ENCODE data around the gene TSPAN31.

TSPAN31 gene

DNA sequence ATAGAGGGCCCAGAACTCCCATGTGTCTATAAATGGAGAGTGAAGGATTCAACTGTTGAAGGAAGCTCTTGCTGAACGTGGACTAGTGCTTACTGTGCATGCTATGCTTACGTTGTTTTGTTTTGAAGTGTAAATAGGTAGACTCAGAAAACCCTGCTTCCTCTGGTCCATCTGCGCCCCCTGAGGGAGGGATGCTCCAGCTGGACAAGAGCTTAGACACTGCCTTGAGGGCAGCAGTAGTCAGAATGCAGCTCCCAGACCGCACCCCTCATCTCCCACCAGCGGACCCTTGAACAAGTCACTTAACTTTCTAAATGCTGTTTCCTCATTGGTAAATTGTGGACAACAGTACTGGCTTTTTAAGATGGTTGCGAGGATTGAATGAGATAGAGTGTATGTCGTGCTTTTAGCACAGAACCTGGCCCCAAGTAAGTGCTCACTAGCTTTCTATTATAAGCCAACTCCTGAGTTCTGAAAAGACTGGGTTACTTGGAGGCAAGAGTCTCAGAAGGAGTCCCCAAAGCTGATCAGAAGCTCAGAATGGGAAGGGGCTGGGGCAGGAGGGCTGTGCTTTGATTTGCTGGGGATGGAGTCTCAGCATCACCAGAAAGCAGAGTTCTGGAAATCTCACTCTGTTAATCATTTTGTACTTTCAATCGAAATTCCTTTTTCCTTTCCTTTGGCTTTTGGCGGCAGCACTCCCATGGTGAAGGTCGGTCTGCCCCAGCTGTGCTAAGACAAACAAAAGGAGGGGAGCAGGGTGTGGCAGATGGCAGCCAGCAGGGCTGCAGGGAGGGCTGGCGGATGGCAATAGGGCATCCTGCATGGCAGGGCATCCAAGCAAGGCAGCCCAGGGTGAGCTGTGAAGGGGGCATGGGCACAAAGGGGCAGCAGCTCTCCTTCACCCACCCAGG, 21.9 kb upstream of the TSPAN31 start:
- DNase-seq: no peak

DNA sequence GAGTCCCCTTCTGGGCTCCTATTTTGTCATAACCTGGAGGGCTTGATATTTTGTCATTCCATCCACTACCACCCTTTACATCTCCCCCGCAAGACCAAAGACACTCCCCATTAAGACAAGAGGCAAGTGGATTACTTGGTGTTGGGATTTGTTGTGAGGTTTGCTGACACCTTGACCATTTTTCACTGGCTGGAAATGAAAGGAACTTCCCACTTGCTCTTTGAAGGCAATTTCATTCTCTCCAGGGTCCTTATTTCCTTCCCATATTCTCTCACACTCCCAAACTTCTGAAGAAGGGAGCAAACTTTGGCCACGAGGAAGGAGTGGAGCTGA, 21.2 kb upstream of the TSPAN31 start:
- DNase-seq: no peak

DNA sequence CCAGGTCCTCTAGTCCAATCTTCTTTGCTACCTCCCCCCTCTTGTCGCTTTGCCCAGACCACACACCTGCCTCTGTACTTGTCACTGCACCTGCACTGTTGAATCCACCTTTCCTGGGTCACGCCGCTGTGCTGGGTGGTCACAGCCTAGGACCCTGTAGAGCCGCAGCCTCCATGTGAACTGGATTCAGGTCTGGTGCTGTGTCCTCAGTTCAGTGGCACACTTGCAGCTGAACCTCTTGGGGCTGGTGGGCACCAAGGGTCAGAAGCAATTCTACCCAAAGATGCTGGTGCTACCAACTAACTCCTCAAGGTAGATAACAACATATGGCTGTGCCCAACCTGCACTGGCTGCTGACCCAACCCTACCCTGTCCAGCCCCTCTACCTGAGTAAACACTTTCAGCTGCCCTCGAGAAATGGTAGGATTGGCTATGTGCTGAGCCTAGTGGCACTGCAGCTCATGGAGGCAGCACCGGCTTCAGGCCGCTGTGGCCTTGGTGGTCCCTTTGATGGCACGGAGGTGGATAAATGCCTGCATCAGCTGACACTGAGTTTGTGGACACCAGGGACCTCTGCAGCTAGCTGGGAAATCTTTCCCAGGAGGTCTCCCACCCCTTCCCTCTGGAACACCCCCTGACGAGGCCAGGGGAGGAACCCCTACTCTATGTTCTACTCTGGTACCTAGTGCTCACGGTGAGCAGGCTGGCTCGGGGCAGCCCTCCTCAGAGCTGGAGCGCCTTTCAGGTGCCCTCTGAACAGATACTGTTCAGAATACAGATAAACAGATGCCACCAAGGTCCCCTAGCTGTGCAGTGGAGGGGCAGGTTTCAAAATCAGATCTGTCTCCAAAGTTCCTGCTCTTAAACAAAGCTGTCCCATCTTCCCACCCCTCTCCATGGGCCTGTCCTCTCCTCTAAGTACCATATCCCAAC, 20.6 kb upstream of the TSPAN31 start:
- no peak for DNase-seq

DNA sequence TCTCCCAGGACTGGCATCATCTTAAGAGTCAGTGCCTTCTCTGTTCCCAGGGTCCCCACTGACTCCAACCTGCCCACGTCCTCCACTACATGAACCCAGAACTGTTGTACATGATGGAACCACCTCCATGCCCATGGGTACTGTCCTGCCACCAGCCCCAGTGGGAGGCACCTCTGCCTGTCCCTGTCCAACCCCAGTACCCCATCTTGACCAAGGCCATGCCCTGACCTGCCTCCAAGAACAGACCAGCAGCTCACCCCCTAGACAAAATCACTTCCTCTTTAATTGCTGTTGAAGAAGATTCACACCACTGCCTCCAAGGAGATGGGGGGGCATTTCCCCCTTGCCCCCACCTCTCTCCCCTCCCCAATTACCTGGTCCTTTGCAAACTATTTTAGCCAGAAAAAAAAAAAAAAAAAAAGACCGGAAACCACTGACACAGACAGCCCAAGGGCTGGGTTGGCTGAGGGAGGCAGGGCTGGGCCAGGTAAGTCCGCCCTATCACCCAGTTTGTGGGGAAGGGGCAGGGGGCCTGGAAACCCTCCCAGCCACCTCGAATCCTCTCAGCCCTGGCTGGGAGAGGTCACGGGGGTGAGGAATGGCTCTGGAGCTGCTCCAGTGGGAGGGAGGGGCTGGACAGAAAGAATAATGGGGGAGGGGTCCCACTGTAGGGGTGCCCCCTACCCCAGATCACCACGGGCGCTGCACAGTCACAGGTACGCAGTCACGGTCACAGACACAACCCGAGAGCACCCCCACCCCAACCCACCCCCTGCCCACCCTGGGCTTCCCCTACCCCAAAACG, 19.7 kb upstream of the TSPAN31 start:
- no peak for DNase-seq

DNA sequence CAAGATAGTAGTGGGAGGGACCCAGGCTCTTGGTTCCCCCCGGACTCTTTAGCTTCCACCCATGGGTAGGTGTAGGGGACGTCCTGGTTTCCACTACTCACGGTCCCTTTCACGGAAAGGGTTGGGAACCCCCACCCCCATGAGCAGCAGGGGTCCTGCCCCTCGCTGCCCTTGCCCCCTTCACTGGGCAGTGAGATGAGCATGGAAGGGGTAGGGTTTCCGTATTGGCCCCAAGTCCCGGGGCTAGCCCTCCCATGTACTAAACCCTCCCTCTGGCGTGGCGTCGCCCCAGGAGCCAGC, 19.0 kb upstream of the TSPAN31 start:
- DNase-seq: no peak

DNA sequence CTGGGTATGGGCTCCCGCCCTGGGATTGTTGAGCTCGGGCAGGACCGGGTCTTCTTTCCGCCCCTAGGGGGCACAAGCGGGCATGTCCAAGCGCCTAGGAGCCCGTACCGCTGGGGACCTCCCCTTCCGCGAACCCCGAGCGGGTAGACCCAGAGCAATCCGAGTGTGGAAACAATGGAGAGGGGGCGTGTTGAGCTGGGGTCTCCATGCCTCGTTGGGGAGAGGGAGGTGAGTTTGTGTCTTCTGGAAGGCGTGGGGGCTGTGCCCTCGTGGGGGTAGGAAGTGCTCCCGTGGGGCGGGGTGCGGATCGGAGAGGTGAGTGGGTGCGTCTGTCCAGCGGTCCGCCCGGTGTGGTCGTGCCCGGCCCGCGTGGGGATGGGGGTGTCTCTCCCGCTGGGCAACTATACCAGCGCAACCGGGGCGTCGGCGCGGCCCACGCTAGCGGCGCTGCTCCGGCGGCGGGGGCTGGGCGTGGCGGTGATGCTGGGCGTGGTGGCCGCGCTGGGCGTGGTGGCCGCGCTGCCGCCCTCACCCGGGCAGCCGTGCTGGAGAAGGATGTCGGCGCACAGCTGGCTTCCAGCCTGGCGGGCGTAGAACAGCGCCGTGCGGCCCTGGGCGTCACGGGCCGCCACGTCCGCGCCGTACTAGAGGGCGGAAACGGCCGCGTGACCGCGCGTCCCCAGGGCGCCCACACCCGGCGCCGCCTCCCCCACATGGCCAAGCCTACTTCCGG, 18.5 kb upstream of the TSPAN31 start:
- peak; percentile 9 for DNase-seq

DNA sequence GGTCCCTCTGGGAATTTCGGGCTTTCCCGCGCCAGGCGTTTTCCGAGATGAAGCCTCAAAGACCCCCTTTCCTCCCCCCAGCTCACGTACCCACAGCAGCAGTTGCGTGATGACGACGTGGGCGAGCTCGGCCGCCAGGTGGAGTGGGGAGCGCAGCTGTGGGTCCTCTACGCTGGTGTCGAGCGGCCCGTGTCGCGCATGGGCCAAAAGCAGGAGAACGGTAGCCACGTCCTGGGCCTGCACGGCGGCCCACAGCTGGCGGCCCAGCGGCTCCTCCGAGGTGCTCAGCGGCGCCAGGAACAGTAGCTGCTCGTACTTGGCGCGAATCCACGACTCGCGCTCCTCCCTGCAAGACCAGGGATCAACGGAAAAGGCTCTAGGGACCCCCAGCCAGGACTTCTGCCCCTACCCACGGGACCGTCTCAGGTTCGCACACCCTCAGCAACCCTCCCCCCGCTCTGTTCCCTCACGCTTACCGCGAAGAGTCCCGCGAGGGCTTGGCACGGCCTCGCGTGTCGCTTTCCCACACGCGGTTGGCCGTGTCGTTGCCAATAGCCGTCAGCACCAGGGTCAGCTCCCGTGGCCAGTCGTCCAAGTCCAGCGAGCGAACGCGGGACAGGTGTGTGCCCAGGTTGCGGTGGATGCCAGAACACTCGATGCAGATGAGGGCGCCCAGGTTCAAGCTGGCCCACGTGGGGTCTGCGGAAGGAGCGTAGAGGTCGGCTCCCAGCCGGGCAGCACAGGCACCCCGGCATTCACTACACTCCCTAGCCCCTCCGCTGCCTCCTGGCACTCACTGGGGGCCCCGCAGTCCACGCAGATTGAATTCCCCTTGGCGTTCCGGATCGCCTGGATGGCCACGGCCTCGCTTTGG, 17.7 kb upstream of the TSPAN31 start:
- no peak for DNase-seq

DNA sequence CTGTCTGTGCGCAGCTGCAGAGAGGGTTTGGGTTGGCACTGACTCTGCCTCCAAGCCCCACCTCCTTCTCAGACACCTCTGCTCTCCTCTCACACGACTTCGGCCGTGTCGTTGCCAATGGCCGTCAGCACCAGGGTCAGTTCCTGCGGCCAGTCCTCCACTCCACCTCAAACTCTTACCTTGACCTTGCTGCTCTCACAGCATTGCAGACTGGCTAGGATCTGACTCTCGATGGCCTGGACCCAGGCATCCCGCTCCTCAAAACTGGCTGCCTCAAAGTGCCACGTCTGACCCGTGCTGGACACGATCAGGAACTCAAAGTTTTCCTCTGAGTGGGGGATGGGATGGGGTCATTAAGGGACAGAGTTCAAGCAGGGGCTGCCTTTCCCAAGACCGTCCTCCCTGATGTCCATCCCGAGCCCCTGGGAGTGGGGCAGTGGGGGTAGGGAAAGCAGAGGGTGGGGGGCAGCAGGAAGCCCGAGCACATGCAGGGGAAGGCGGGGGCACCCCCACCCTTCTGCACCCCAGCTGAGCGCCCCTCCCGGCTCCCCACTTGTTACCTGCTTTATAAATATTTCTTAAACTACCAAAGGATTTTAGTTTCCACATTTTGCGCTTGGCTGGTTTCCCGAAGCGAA, 17.0 kb upstream of the TSPAN31 start:
- DNase-seq: no peak

DNA sequence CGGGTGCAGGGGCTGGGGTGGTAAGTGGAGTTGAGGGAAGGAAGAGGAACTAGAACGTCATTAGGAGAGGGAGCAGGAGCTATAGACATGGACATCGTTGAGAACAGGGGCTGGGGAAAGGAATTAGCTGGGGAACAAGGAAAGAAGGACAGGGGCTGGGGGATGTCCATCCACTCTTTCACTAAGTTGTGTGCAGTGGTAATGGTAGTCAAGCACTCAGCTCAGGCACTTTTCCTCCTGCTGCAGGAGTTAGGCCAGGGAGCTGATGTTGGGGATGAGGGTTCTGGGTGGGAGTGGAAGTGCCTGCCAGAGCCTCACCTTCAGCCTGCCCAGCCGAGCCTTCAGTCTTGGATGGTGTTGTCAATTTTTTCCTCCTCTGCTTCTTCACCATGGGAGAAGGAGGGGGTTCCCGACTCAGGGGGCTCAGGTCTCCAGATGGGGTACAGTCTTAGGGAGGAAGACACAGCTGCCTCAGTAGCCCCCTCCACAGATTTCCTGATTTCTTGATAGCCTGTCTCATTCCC, 15.5 kb upstream of the TSPAN31 start:
- no peak for DNase-seq

DNA sequence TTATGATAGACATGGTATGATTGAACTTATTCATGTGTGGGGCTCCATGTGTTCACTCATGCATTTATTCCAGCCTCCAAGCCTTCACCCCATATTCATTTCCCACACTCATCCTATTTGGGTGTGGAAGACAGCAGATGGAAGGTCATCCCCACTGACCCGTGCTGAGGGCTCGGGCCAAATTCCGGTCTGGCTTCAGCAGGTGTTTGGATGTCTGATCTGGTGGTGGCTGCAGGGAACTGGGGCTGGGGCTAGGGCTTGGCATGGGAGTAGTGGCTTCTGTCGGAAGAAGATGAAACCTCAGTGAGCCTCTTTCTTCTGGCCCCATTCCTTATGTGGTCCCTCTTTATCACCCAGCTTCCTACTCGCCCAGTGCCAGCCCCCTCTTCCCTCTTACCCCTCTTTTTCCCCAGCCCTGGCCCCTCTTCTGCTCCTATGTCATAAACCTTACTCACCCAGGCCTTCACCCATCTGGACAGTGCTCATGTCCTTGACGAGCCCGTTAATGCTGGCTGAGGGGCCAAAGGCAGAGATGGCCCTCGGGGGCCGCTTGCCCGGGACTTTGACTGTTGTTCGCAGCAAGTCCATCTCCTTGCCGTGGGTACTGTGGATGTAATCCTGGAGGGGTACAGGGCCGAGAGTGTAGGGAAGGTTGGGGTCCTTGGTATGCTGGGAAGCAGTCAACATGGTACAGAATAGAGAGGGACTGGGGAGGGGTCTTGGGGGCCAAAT, 14.3 kb upstream of the TSPAN31 start:
- no peak for DNase-seq

DNA sequence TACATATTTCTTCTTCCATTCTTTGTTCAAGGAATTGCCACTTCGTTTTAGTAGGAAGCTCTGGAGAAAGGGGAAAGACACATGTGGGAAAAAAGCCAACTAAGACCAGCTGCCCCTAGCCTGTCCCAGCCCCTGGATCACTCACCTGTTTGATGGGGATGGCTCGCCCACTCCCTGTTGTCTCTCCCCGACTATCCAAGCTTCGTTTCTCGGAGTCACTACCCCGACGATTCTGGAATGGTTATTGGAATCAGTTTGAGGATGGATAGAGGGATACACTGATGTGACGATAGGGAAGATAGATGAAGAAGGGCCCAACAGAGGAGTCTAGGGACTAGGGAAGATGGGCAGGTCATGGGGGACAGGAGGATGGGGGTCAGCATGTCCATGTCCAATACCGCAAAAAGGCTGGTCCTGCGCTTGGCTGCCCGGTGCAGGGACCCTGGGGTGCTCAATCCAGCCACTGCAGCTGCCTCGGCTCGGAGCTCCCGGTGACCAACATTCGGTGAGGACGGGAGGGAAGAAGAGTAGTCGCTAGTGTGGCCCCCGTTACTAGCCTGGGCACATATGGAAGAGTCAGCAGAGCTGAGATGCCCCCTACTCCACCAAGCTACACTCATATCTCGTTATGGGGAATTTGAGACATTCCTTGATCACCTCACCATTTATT, 13.3 kb upstream of the TSPAN31 start:
- no peak for DNase-seq

DNA sequence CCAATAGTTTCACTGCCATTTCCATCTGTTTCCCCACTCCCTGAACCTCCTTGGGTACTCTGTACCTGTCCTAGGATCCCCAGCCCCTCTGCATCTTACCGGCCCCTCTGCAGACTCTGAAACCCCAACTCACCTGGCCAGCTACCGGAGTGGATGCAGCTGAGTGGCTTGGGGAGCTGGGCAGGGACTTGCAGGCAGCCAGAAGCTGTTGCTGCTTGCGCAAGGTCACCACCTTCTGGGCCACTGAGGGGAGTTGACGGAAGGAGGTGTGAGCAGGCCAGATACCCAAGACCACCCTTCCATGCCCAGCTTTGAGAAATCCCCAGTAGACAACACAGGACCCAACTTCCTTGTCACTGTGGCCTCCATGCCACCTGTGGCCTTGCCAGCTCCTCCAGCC, 12.6 kb upstream of the TSPAN31 start:
- no peak for DNase-seq

DNA sequence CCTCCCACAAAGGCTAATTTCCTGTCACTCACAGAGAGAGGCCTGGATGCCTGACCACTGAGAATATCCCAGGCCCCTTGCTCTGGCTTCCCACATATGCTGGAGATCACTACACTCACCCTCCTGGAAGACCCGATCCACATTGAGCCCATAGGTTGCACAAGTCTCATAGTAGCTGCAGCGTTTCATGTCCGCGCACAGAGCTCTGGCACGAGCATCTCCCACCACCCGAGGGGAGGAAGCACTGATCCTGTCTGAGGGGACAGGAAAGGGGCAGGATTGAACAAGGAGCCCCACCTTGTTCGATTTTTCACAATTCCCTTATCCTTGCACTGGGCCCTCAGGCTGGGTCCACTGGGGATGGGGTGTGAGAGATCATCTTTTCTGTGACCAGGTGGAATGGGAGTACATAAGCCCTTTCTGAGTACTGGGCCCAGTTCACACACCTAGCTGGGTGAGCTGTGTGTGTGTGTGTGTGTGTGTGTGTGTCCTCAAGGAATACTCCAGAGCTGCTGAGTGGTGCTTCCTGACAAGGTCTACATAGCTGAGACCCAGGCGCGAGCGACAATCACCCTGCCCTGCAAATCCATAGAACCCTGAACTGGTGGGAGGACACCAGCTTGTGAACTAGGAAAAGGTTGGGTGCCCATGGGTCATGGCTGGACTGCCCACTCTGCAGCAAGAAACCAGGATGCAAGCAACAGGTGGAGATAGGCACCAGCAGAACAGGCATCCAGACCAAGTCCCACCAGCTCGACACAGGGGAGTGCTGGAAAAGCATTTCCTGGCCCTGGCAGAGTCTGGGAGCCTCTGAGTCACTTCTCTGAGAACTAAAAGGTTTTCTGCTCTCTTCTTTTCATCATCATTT, 11.9 kb upstream of the TSPAN31 start:
- no peak for DNase-seq

DNA sequence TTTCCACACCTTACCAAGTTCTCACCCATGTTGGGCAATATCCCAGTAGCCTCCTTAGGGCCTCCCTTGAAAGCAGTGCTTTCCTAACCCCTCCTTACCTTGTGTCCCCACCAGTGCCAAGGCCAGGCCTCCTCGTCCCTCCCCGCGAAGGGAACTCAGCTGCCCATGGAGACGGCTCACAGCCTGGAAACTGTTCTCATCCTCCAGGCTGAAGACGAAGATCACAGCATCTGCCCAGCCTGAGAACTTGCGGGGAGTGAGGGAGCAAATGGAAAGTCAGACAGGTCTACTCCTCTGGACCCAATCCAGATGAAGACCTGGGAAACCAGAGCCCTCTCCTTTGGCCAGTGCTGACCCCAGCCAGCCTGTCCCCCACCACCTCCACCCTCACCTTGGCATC, 10.9 kb upstream of the TSPAN31 start:
- no peak for DNase-seq

DNA sequence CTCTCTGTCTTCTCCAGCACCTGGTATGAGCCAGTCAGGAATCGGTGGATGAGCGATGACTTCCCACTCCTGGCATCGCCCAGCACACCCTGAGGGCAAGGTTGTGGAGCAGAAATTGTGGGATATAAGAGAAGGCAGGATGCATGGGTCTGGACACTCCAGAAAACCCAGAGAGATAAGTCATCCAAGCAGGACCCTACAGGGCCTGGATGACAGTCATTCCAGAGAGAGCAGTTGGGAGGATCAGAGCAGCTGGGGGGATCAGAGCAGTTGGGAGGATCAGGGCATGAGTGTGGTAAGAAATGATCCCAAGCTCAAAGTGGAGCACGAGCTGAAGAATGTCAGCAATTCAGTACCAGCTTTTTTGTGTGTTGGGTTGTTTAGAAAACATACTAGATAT, 10.2 kb upstream of the TSPAN31 start:
- no peak for DNase-seq

DNA sequence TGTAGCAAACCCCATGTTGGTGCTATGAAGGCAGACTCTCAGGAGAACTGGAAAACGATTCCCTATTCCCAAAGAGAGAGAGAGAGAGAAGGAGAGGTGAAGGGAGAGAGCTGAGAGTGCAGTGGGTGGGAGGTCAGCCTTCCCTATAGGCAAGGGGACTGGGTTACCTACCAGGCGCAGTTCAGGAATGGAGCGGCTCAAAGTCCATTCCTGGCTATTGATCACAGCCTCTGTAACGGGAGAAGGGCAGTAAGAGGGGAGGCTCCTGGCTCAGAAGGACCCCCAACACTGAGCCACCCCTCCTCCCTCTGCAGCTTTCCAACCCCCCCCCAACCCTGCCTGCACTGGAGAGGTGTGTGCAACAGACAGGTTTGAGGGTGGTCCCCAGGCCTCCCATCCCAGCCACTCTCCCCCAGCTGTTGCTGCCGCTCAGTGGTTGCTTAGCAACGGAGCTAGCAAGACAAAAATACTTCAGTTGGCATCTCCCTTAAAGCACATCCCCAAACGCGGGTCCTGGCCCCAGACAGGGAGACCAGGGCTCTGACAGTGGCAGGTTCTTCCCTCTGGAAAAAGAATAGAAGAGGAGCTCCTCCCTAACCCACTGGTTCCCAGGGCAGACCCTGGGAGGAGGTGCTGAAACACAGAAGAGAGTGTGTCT, 9.5 kb upstream of the TSPAN31 start:
- no peak for DNase-seq

DNA sequence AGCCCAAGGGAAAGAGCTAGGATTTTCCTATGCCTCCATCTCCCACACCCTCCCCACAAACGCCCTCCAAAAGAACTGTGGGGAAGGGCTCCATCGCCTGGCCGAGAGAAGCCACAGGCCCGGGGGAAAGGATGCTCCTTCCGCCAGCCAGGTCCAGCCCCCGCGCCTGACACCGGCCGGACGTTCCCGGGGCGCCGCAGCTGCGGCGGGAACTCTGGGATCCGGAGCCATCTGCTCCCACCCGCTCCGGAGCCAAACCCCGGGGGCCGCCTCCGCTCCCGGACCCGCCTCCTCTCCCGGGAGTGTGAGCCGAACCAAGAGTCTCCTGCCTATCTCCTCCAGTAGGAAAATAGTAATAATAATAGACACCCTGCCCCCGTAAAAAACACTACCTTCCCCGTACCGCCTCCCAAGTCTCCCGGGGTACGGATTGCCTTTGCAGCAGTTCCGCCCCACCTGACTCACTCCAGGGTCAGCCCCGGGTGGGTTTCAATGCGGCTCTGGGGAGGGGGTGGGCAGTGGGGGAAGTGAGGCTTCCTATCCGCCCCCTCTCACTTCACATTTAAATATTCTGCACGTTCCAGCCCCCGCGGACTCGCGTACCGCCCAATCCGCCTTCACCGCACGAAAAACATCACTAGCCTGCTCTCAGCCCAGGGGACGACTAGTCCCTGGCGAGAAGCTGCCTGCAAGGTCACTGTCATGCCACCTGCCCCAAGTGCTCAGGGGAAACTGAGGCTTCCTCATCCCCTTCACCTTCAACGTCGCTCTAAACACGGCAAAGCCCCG, 8.7 kb upstream of the TSPAN31 start:
- DNase-seq: no peak
